Body of pancreas (tissue), 4 donors: ENCODE results near the gene CEMIP2. TPM values are rescaled to one million over a fixed set of nuclear protein-coding genes. Genes with fewer than 3 reads are reported as not detected.

Source experiments
- ATAC-seq: fragments of 150-250 bp; one replicate; pipeline ENCODE4 v1.9.1; 2016
- DNase-seq, 4 donors: peaks; one replicate each; pipeline ENCODE4 v3.0.0-alpha.2; 2019
- H3K27ac ChIP-seq, 4 donors: fragments of 200-600 bp; sonication (generic); 1 replicate in 3 of 4; 2 replicates in 1 of 4; pipeline versions ENCODE4 v1.5.1 to v1.6.1; 2016 to 2019; ENCODE audit warnings: mild to moderate bottlenecking in 1 of 4, mixed read lengths in 1 of 4, moderate library complexity in 1 of 4
- H3K27me3 ChIP-seq, 2 donors: fragments of 200-600 bp; sonication (generic); one replicate each; pipeline ENCODE4 v1.6.0; 2016; ENCODE audit warnings: mild to moderate bottlenecking in 1 of 2
- H3K36me3 ChIP-seq, 2 donors: fragments of 200-600 bp; sonication (generic); replicated peaks in 1 of 2; 2 replicates each; pipeline ENCODE4 v1.5.1; 2016; ENCODE audit warnings: low read depth in 2 of 2; ENCODE audit not compliant: insufficient read depth in 1 of 2
- H3K4me1 ChIP-seq: fragments of 200-600 bp; sonication (generic); one replicate; pipeline ENCODE4 v1.6.0; 2016
- H3K4me3 ChIP-seq, 2 donors: fragments of 200-600 bp; sonication (generic); 1 replicate in 1 of 2; 2 replicates in 1 of 2; pipeline ENCODE4 v1.5.1; 2016 to 2019
- H3K9me3 ChIP-seq, 3 donors: fragments of 200-600 bp; sonication (generic); 1 replicate in 2 of 3; 2 replicates in 1 of 3; pipeline ENCODE4 v1.5.1; 2016
- CTCF ChIP-seq, 7 experiments: fragments of 450-650 bp in 4 of 7; fragments of 200-600 bp in 3 of 7; sonication (generic) in 3 of 7; IDR thresholded peaks; one replicate each; pipeline ENCODE4 v1.5.1; 2016 to 2019; ENCODE audit warnings: antibody characterized with exemption in 7 of 7
- POLR2A ChIP-seq, 3 donors: fragments of 450-650 bp; IDR thresholded peaks; one replicate each; pipeline ENCODE4 v1.6.1; 2016; ENCODE audit warnings: antibody characterized with exemption in 3 of 3, mild to moderate bottlenecking in 2 of 3
- WGBS, 2 donors: methylation state at CpG; one replicate each; pipeline ENCODE4 v1.1.5; 2017; 5-methylcytosine and 5-hydroxymethylcytosine counted together
- intact Hi-C: fragments of 100-400 bp; cut with DNase I; formaldehyde crosslinking; loops from one replicate; pipeline ENCODE4 v1.15.1; 2023
- total RNA-seq, 2 donors: library from RNA; depleted of rRNA; stranded (reverse); fragments of >200 nt; gene quantifications; one replicate each; pipeline ENCODE4 v1.1.0, GENCODE V29; 2016

CEMIP2 gene
- total RNA-seq, 2 donors from 2014 or later, result 28.3 to 33.0 TPM

- Histone ChIP-seq H3K4me1 (no peaks in the 10 kb centered on the region), H3K27me3 (no peaks in the 10 kb centered on the region), H3K9me3 (no peaks in the 10 kb centered on the region), H3K4me3 (no peak overlapping the region), H3K27ac (no peak overlapping the region), H3K36me3 (peaks cover 7 to 21% of the 10 kb centered on the region in 2 donors)
- intact Hi-C loops, result no loop called here
- DNase-seq, result no peak
- TF ChIP-seq CTCF (IDR thresholded peaks at IDR 0.05) (no peak), POLR2A (IDR thresholded peaks at IDR 0.05) (no peak)
- no peak for ATAC-seq
Measured at GRCh38 chr9:71710856-71711255, 57.5 kb downstream of the CEMIP2 start.

GRCh38 chr9:71710201-71710600, 58.1 kb downstream of the CEMIP2 start:
- Histone ChIP-seq H3K36me3 (peaks cover 7 to 21% of the 10 kb centered on the region in 2 donors), H3K27me3 (no peaks in the 10 kb centered on the region), H3K27ac (no peak overlapping the region), H3K4me3 (no peak overlapping the region), H3K4me1 (no peaks in the 10 kb centered on the region), H3K9me3 (no peaks in the 10 kb centered on the region)
- intact Hi-C loops, result no loop called here
- TF ChIP-seq CTCF (IDR thresholded peaks at IDR 0.05) (no peak), POLR2A (IDR thresholded peaks at IDR 0.05) (no peak)
- DNase-seq (no peak), ATAC-seq (no peak)
- 61% methylated on average over 5 of the region's 5 CpGs for WGBS, 2 donors

GRCh38 chr9:71709384-71709783, 58.9 kb downstream of the CEMIP2 start:
- H3K4me3 ChIP-seq, result no peak overlapping the region
- no peaks in the 10 kb centered on the region for H3K9me3 ChIP-seq
- H3K4me1 ChIP-seq, result no peaks in the 10 kb centered on the region
- 82 to 94% methylated on average over 1 of the region's 1 CpG for WGBS, 2 donors
- no peak for ATAC-seq
- peaks cover 7 to 23% of the 10 kb centered on the region in 2 donors for H3K36me3 ChIP-seq
- H3K27me3 ChIP-seq, result no peaks in the 10 kb centered on the region
- no peak for DNase-seq
- intact Hi-C loops, result no loop called here
- TF ChIP-seq POLR2A (IDR thresholded peaks at IDR 0.05), result no peak
- no peak for TF ChIP-seq CTCF (IDR thresholded peaks at IDR 0.05)
- H3K27ac ChIP-seq, result no peak overlapping the region

- no peaks in the 10 kb centered on the region for H3K27me3 ChIP-seq
- intact Hi-C loops, result no loop called here
- H3K36me3 ChIP-seq, result peaks cover 0 to 20% of the 10 kb centered on the region in 2 donors
- no peaks in the 10 kb centered on the region for H3K4me1 ChIP-seq
- H3K27ac ChIP-seq, result no peak overlapping the region
- DNase-seq, result no peak
- no peaks in the 10 kb centered on the region for H3K9me3 ChIP-seq
- WGBS, 2 donors, result 71 to 76% methylated on average over 1 of the region's 1 CpG
- no peak overlapping the region for H3K4me3 ChIP-seq
- ATAC-seq, result no peak
- TF ChIP-seq CTCF (IDR thresholded peaks at IDR 0.05) (no peak), POLR2A (IDR thresholded peaks at IDR 0.05) (no peak)
Measured at GRCh38 chr9:71706176-71706575, 62.1 kb downstream of the CEMIP2 start.

- Histone ChIP-seq H3K4me3 (no peak overlapping the region), H3K27ac (no peak overlapping the region), H3K36me3 (peaks cover 0 to 25% of the 10 kb centered on the region in 2 donors), H3K27me3 (no peaks in the 10 kb centered on the region), H3K4me1 (no peaks in the 10 kb centered on the region), H3K9me3 (no peaks in the 10 kb centered on the region)
- intact Hi-C loops, result no loop called here
- WGBS, 2 donors, result 75 to 81% methylated on average over 1 of the region's 1 CpG
- ATAC-seq (no peak), DNase-seq (no peak)
- TF ChIP-seq CTCF (IDR thresholded peaks at IDR 0.05) (no peak), POLR2A (IDR thresholded peaks at IDR 0.05) (no peak)
Measured at GRCh38 chr9:71704796-71705195, 63.5 kb downstream of the CEMIP2 start.
